Uterus (tissue), 4 donors: ENCODE results near the gene GBGT1. TPM values are rescaled to one million over a fixed set of nuclear protein-coding genes. Genes with fewer than 3 reads are reported as not detected.

Source experiments
- DNase-seq, 2 donors: peaks; one replicate each; pipeline ENCODE4 v3.0.0-alpha.2; 2019 to 2020
- H3K27ac ChIP-seq, 2 donors: fragments of 200-600 bp; sonication (generic); 1 replicate in 1 of 2; 2 replicates in 1 of 2; pipeline ENCODE4 v1.5.1; 2016 to 2018
- H3K27me3 ChIP-seq, 2 donors: fragments of 200-600 bp; sonication (generic); one replicate each; pipeline ENCODE4 v1.5.1; 2018 to 2019; ENCODE audit warnings: control low read depth in 1 of 2
- H3K36me3 ChIP-seq, 2 donors: fragments of 200-600 bp; sonication (generic); one replicate each; pipeline ENCODE4 v1.5.1; 2019; ENCODE audit warnings: control low read depth in 1 of 2
- H3K4me1 ChIP-seq, 2 donors: fragments of 200-600 bp; sonication (generic); one replicate each; pipeline ENCODE4 v1.5.1; 2018 to 2019; ENCODE audit warnings: control low read depth in 1 of 2
- H3K4me3 ChIP-seq, 2 donors: fragments of 200-600 bp; sonication (generic); 1 replicate in 1 of 2; 2 replicates in 1 of 2; pipeline ENCODE4 v1.5.1; 2018 to 2019; ENCODE audit warnings: mild to moderate bottlenecking in 1 of 2
- H3K9me3 ChIP-seq, 2 donors: fragments of 200-600 bp; sonication (generic); one replicate each; pipeline ENCODE4 v1.5.1; 2019; ENCODE audit warnings: control low read depth in 1 of 2
- CTCF ChIP-seq, 4 experiments: fragments of 200-600 bp in 2 of 4; fragments of 450-650 bp in 2 of 4; sonication (generic) in 2 of 4; IDR thresholded peaks; one replicate each; pipeline ENCODE4 v1.5.1; 2016 to 2019; ENCODE audit warnings: antibody characterized with exemption in 4 of 4, mild to moderate bottlenecking in 2 of 4, moderate library complexity in 1 of 4
- POLR2A ChIP-seq, 2 donors: fragments of 450-650 bp; IDR thresholded peaks; one replicate each; pipeline ENCODE4 v1.6.1; 2016; ENCODE audit warnings: antibody characterized with exemption in 2 of 2, mild to moderate bottlenecking in 1 of 2, moderate library complexity in 1 of 2
- intact Hi-C: fragments of 100-400 bp; cut with DNase I; formaldehyde crosslinking; loops from one replicate; pipeline ENCODE4 v1.15.1; 2023; ENCODE audit warnings: low total_unique reads
- total RNA-seq, 4 donors: library from RNA; depleted of rRNA in 3 of 4; stranded (reverse); fragments of >200 nt in 3 of 4; gene quantifications; one replicate each; pipeline versions ENCODE4 v1.1.0 to v1.2.4, GENCODE V29; 2014 to 2023
- donor health status: DM: yes; HTN: yes; CAD: no.

GBGT1 gene
- total RNA-seq, 4 donors from 2014 or later: 3.5 to 28.5 (median 9.8) TPM

GRCh38 chr9:133204335-133204992, 40.8 kb upstream of the GBGT1 start:
- Histone ChIP-seq H3K27me3 (no peaks in the 10 kb centered on the region), H3K9me3 (no peaks in the 10 kb centered on the region), H3K4me3 (no peak overlapping the region), H3K27ac (no peak overlapping the region), H3K36me3 (no peaks in the 10 kb centered on the region), H3K4me1 (no peaks in the 10 kb centered on the region)
- TF ChIP-seq CTCF (IDR thresholded peaks at IDR 0.05) (no peak), POLR2A (IDR thresholded peaks at IDR 0.05) (no peak)
- intact Hi-C loops: no loop called here
- DNase-seq: no peak

- Histone ChIP-seq H3K27ac (no peak overlapping the region), H3K27me3 (no peaks in the 10 kb centered on the region), H3K9me3 (no peaks in the 10 kb centered on the region), H3K4me1 (no peaks in the 10 kb centered on the region), H3K36me3 (no peaks in the 10 kb centered on the region), H3K4me3 (no peak overlapping the region)
- DNase-seq: no peak
- TF ChIP-seq CTCF (IDR thresholded peaks at IDR 0.05) (no peak), POLR2A (IDR thresholded peaks at IDR 0.05) (no peak)
- intact Hi-C loops: no loop called here
Measured at GRCh38 chr9:133203506-133204075, 39.9 kb upstream of the GBGT1 start.

GRCh38 chr9:133202688-133203453, 39.2 kb upstream of the GBGT1 start:
- intact Hi-C loops: no loop called here
- no peak for DNase-seq
- H3K9me3 ChIP-seq: no peaks in the 10 kb centered on the region
- no peaks in the 10 kb centered on the region for H3K4me1 ChIP-seq
- no peak for TF ChIP-seq POLR2A (IDR thresholded peaks at IDR 0.05)
- TF ChIP-seq CTCF (IDR thresholded peaks at IDR 0.05): no peak
- no peak overlapping the region for H3K27ac ChIP-seq
- no peak overlapping the region for H3K4me3 ChIP-seq
- no peaks in the 10 kb centered on the region for H3K27me3 ChIP-seq
- H3K36me3 ChIP-seq: no peaks in the 10 kb centered on the region

GRCh38 chr9:133202145-133202513, 38.4 kb upstream of the GBGT1 start:
- DNase-seq: no peak
- no peak for TF ChIP-seq POLR2A (IDR thresholded peaks at IDR 0.05)
- TF ChIP-seq CTCF (IDR thresholded peaks at IDR 0.05): no peak
- H3K4me3 ChIP-seq: no peak overlapping the region
- H3K27me3 ChIP-seq: no peaks in the 10 kb centered on the region
- intact Hi-C loops: no loop called here
- no peak overlapping the region for H3K27ac ChIP-seq
- no peaks in the 10 kb centered on the region for H3K36me3 ChIP-seq
- H3K4me1 ChIP-seq: no peaks in the 10 kb centered on the region
- no peaks in the 10 kb centered on the region for H3K9me3 ChIP-seq
